Cardiac septum (tissue), 1 donor: ENCODE measurements around the gene CEMIP2. TPM values are rescaled to one million over a fixed set of nuclear protein-coding genes. Genes with fewer than 3 reads are reported as not detected.

Experiments
- DNase-seq: peaks from one replicate; pipeline ENCODE4 v3.0.0-alpha.2; 2020; ENCODE audit warnings: low spot score
- intact Hi-C: fragments of 100-400 bp; cut with DNase I; formaldehyde crosslinking; loops from one replicate; pipeline ENCODE4 v1.14.0; 2022
- total RNA-seq: library from RNA; stranded (reverse); fragmentation: NEBNext Ultra II Directional; extraction: Animal tissue kit (Norgen Biotek cat#: 25700); gene quantifications from one replicate; pipeline ENCODE4 v1.2.1, GENCODE V29; 2021
- donor health status: DM: no; HTN: no; CAD: no.

CEMIP2 gene
- total RNA-seq, 1 donor from 2014 or later, result 11.2 TPM

- intact Hi-C loops, result no loop called here
- DNase-seq, result no peak
These were observed 14.2 kb downstream of the CEMIP2 start for GRCh38 chr9:71754151-71754550.

GRCh38 chr9:71752928-71753327, 15.4 kb downstream of the CEMIP2 start:
- no peak for DNase-seq
- intact Hi-C loops, result no loop called here

- intact Hi-C loops, result no loop called here
- no peak for DNase-seq
These were observed 16.0 kb downstream of the CEMIP2 start for GRCh38 chr9:71752352-71752751.

GRCh38 chr9:71748280-71748743, 20.0 kb downstream of the CEMIP2 start:
- DNase-seq, result no peak
- intact Hi-C loops, result no loop called here

- DNase-seq, result no peak
- intact Hi-C loops, result no loop called here
These were observed 20.7 kb downstream of the CEMIP2 start for GRCh38 chr9:71747576-71747975.

GRCh38 chr9:71746758-71747125, 21.6 kb downstream of the CEMIP2 start:
- DNase-seq, result no peak
- intact Hi-C loops, result no loop called here

GRCh38 chr9:71746023-71746757, 22.1 kb downstream of the CEMIP2 start:
- intact Hi-C loops, result no loop called here
- no peak for DNase-seq

DNA sequence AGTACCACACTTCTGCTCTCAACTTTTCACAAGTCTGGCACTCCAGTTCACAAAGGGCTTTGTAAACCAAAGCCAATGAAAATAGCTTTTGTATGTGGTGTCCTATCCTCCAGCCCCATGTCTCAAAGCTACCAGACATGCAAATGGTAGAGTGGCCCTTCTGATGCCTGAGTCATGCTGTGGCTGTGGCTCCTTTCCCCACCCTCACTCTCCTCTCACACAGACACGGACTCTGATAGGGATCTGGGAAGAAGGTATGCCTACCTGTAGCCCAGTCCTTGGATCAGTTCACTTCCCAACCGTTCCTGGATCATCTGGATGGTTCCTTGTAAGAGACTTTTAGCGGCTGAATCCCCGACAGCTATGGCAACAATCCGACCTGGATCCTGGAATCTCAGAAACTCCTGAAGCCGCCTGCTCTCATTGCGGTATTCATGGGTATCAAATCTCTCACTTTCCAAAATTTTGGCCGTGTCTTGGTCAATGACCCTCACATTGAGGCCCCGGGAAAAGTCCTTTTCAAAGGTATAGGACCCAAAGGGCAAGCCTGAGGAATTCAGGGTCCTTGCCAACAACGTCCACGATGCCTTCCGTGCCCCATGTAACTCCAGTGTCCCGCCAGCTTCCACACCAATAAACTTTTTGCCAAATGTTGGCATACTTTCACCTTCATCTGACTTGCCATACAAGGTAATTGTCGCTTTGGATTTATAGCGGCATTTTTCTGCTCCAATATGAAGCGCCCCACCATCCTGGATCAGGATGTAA, 23.4 kb downstream of the CEMIP2 start:
- intact Hi-C loops, result no loop called here

DNA sequence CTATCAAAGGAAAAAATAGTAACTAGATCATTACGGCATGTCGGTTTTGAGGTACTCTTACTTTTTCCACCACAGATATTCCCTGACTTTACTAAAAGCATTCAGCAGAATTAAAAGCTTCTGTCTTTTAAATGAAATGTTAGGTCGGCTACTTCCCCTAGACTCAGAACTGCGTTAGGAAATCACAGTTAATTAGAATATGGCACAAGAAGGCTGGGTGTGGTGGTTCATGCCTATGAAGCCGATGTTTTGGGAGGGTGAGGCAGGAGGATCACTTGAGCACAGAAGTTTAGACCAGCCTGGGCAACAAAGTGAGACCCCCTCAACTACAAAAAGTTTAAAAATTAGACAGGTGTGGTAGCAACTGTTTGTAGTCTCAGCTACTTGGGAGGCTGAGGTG, 24.4 kb downstream of the CEMIP2 start:
- DNase-seq, result no peak
- intact Hi-C loops, result no loop called here

More for the DNA sequence above, 23.4 kb downstream of the CEMIP2 start:
- no peak for DNase-seq

GRCh38 chr9:71743217-71743705, 25.1 kb downstream of the CEMIP2 start:
- intact Hi-C loops, result no loop called here
- DNase-seq, result no peak

DNA sequence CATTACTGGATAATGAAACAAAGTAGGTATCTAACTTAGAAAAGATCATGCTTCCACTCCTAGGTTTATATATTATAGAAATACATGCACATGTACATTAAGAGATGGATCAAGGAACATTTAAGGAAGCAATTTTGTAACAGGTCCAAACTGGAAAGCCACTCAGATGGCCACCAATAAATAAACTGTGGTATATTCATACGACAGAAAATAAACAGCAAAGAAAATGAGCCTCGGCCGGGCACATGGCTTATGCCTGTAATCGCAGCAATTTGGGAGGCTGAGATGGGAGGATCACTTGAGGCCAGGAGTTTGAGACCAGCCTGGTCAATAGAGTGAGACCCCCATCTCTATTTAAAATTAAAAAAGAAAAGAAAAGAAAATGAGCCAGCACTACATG, 25.6 kb downstream of the CEMIP2 start:
- DNase-seq, result no peak
- intact Hi-C loops, result no loop called here

GRCh38 chr9:71741926-71742648, 26.2 kb downstream of the CEMIP2 start:
- intact Hi-C loops, result no loop called here

DNA sequence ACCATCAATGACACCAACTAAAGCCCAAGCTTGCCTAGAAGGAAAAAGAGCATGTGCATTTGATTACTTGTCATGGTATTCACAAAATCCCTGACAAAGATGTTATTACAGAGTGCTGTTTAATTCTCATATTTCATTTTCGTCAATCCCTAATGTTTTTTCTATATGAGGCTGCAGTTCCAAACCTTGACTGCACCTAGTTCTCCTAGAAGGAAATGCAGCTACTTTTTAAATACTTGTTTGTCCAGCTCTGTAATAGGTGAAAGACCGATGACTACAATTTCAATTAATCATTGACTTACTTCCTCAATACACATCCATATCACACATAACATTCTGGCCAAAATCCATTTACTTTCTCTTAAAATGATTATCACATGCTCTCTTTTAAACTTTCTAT, 28.1 kb downstream of the CEMIP2 start:
- intact Hi-C loops, result no loop called here
- DNase-seq, result no peak

More at GRCh38 chr9:71741926-71742648, 26.2 kb downstream of the CEMIP2 start:
- no peak for DNase-seq

- no peak for DNase-seq
These were observed 30.9 kb downstream of the CEMIP2 start for GRCh38 chr9:71737455-71737854.

GRCh38 chr9:71736236-71736635, 32.1 kb downstream of the CEMIP2 start:
- DNase-seq, result no peak
- intact Hi-C loops, result no loop called here

More at GRCh38 chr9:71737455-71737854, 30.9 kb downstream of the CEMIP2 start:
- intact Hi-C loops, result no loop called here

GRCh38 chr9:71734950-71735349, 33.4 kb downstream of the CEMIP2 start:
- no peak for DNase-seq
- intact Hi-C loops, result no loop called here

DNA sequence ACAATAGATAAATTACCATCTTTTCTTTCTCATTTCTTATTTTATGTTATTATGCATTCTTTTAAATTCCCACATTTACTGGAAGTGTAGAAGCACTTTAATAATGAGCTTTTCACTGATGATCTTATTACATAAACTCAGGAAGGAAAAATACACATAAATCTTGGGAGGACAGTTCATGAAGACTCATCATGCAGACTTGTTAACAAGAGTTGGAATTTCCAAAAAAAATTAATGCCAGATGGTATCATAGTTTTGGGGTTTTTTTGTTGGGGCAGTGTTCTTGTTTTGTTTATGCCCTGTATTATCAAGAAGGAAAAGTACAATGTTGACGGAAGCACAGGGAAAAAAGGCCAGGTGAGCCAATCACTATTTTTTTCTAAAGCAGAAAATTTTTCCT, 35.1 kb downstream of the CEMIP2 start:
- no peak for DNase-seq
- intact Hi-C loops, result no loop called here

- DNase-seq, result no peak
- intact Hi-C loops, result no loop called here
These were observed 38.3 kb downstream of the CEMIP2 start for GRCh38 chr9:71729816-71730526.

GRCh38 chr9:71726723-71727122, 41.6 kb downstream of the CEMIP2 start:
- intact Hi-C loops, result no loop called here
- no peak for DNase-seq
